Stimulated activated CD4-positive, alpha-beta T cell treated with anti-CD3 and anti-CD28 coated beads, Interleukin-4, amount 100 ng/mL, for 1 hour (primary cell): Measurements from ENCODE around the gene CLIP1.
"Not testable (repeated sequence)": the region's sequence is repeated elsewhere in the genome, so short reads cannot be mapped to it uniquely, and the experiment has no call there.

Source experiments
- DNase-seq: peaks from one replicate; pipeline ENCODE4 v3.0.0-alpha.2; 2020

The CLIP1 gene

GRCh38 chr12:122309564-122310121 is 112.8 kb downstream of the CLIP1 start:
- no peak for DNase-seq

- DNase-seq, result no peak
These were observed 113.7 kb downstream of the CLIP1 start for GRCh38 chr12:122308811-122309210.

GRCh38 chr12:122306407-122306806 is 116.1 kb downstream of the CLIP1 start:
- DNase-seq, result no peak

- no peak for DNase-seq
These were observed 117.5 kb downstream of the CLIP1 start for GRCh38 chr12:122304924-122305323.

GRCh38 chr12:122303068-122303467 is 119.4 kb downstream of the CLIP1 start:
- DNase-seq, result no peak

GRCh38 chr12:122298071-122298748 is 124.3 kb downstream of the CLIP1 start:
- no peak for DNase-seq

GRCh38 chr12:122297494-122297893 is 125.0 kb downstream of the CLIP1 start:
- no peak for DNase-seq

GRCh38 chr12:122295877-122296276 is 126.6 kb downstream of the CLIP1 start:
- DNase-seq, result no peak

- no peak for DNase-seq
These were observed 129.4 kb downstream of the CLIP1 start for GRCh38 chr12:122293081-122293480.

- no peak for DNase-seq
These were observed 131.0 kb downstream of the CLIP1 start for GRCh38 chr12:122291431-122291830.

GRCh38 chr12:122283680-122284079 is 138.8 kb downstream of the CLIP1 start:
- DNase-seq, result no peak

GRCh38 chr12:122282061-122282460 is 140.4 kb downstream of the CLIP1 start:
- no peak for DNase-seq

- no peak for DNase-seq
These were observed 146.2 kb downstream of the CLIP1 start for GRCh38 chr12:122276242-122276641.

GRCh38 chr12:122275459-122275858 is 147.0 kb downstream of the CLIP1 start:
- DNase-seq, result no peak

GRCh38 chr12:122266230-122266901 is 156.1 kb downstream of the CLIP1 start, which contains the start of gene VPS33A:
TSS of gene VPS33A (minus strand) at chr12:122266494. CDS start at chr12:122266408, 86 bp downstream.
- peak; percentile 92 for DNase-seq

GRCh38 chr12:122265886-122266229 is 156.6 kb downstream of the CLIP1 start:
- no peak for DNase-seq

GRCh38 chr12:122265476-122265875 is 157.0 kb downstream of the CLIP1 start:
- no peak for DNase-seq

- DNase-seq, result not testable (repeated sequence)
These were observed 161.7 kb downstream of the CLIP1 start for GRCh38 chr12:122260735-122261134.

GRCh38 chr12:122258939-122259338 is 163.5 kb downstream of the CLIP1 start:
- not testable (repeated sequence) for DNase-seq

GRCh38 chr12:122258462-122258861 is 164.0 kb downstream of the CLIP1 start:
- DNase-seq, result not testable (repeated sequence)

GRCh38 chr12:122250536-122250935 is 171.9 kb downstream of the CLIP1 start:
- DNase-seq, result no peak

GRCh38 chr12:122250047-122250446 is 172.4 kb downstream of the CLIP1 start:
- DNase-seq, result no peak

- no peak for DNase-seq
These were observed 176.9 kb downstream of the CLIP1 start for GRCh38 chr12:122245553-122245952.
